GM19397 (cell line): ENCODE measurements around the gene BOK.

Experiments
- ATAC-seq: cut with Tn5 transposase; IDR thresholded peaks from one replicate; pipeline ENCODE4 v1.9.1; 2021; ENCODE audit warnings: mild to moderate bottlenecking, moderate library complexity; ENCODE audit not compliant: unreplicated experiment

BOK gene

DNA sequence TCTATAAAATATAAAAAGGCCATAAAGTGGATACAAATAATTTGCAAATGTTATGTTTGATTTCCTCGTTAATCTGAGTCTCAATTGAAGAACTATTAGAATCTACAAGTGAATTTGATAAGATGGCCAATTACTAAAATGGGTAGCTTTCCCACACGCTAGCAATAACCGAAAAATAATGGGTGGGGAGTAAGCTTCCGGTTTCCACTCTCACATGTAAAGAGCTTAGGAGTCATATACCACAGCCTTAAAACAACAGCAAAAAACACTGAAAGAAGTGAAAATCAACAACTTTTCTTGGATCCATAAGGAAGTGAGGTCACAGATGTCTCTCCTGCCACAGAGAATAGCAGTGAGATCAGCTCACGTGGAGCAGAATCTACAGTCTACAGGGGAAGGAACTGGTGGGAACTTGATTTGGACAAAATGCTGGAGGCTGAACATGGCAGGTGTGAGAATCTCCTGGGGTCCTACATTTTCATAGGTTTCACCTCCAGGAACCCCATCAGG is 59.8 kb downstream of the BOK start:
- no peak for ATAC-seq

GRCh38 chr2:241618829-241619228 is 60.3 kb downstream of the BOK start:
- no peak for ATAC-seq

DNA sequence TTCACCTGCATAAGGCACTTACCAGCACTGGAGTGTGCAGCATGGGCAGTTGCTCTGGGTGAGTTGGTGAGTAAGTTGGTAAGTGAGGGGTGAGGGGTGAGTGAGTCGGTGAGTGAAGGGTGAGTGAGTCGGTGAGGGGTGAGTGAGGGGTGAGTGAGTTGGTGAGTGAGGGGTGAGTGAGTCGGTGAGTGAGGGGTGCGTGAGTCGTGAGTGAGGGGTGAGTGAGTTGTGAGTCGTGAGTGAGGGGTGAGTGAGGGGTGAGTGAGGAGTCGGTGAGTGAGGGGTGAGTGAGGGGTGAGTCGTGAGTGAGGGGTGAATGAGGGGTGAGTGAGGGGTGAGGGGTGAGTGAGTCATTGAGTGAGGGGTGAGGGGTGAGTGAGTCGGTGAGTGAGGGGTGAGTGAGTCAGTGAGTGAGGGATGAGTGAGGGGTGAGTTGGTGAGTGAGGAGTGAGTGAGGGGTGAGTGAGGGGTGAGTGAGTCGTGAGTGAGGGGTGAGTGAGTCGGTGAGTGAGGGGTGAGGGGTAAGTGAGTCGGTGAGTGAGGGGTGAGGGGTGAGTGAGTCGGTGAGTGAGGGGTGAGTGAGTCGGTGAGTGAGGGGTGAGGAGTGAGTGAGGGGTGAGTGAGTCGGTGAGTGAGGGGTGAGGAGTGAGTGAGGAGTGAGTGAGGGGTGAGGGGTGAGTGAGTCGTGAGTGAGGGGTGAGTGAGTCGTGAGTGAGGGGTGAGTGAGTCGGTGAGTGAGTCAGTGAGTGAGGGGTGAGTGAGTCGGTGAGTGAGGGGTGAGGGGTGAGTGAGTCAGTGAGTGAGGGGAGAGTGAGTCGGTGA is 61.3 kb downstream of the BOK start:
- no peak for ATAC-seq

DNA sequence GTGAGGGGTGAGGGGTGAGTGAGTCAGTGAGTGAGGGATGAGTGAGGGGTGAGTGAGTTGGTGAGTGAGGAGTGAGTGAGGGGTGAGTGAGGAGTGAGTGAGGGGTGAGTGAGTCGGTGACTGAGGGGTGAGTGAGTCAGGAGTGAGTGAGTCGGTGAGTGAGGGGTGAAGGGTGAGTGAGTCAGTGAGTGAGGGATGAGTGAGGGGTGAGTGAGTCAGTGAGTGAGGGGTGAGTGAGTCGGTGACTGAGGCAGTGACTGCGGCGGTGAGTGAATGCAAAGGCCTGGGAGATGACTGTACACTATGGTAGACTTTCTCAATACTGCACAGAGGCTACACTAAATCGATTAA is 61.8 kb downstream of the BOK start:
- no peak for ATAC-seq
